HG03045 (cell line): ENCODE measurements around the gene YBX1.

Experiments
- ATAC-seq: cut with Tn5 transposase; IDR thresholded peaks from one replicate; pipeline ENCODE4 v1.9.1; 2021; ENCODE audit warnings: mild to moderate bottlenecking, moderate library complexity; ENCODE audit not compliant: unreplicated experiment

The YBX1 gene

GRCh38 chr1:42733415-42734200 is 51.4 kb downstream of the YBX1 start:
- ATAC-seq: no peak

- no peak for ATAC-seq
Measured at GRCh38 chr1:42734201-42735035, 52.2 kb downstream of the YBX1 start.

- no peak for ATAC-seq
Measured at GRCh38 chr1:42735056-42735455, 52.8 kb downstream of the YBX1 start.

GRCh38 chr1:42735477-42736105 is 53.4 kb downstream of the YBX1 start:
- no peak for ATAC-seq

- no peak for ATAC-seq
Measured at GRCh38 chr1:42736152-42736551, 53.9 kb downstream of the YBX1 start.

GRCh38 chr1:42736571-42737200 is 54.5 kb downstream of the YBX1 start:
- ATAC-seq: no peak

GRCh38 chr1:42737257-42737656 is 55.0 kb downstream of the YBX1 start:
- ATAC-seq: no peak

- no peak for ATAC-seq
Measured at GRCh38 chr1:42737986-42738677, 55.9 kb downstream of the YBX1 start.

- ATAC-seq: no peak
Measured at GRCh38 chr1:42738678-42739226, 56.5 kb downstream of the YBX1 start.

GRCh38 chr1:42739753-42740700 is 57.8 kb downstream of the YBX1 start, which contains the start of gene CLDN19:
TSS of gene CLDN19 (minus strand) at chr1:42740236. CDS start at chr1:42740063, 173 bp downstream.
- no peak for ATAC-seq

GRCh38 chr1:42740851-42741580 is 58.8 kb downstream of the YBX1 start:
- ATAC-seq: no peak

GRCh38 chr1:42741706-42742105 is 59.5 kb downstream of the YBX1 start:
- ATAC-seq: no peak

GRCh38 chr1:42742141-42742540 is 59.9 kb downstream of the YBX1 start:
- ATAC-seq: no peak

GRCh38 chr1:42742617-42743316 is 60.5 kb downstream of the YBX1 start:
- ATAC-seq: no peak

- no peak for ATAC-seq
Measured at GRCh38 chr1:42743317-42744147, 61.3 kb downstream of the YBX1 start.

- no peak for ATAC-seq
Measured at GRCh38 chr1:42744148-42744413, 61.9 kb downstream of the YBX1 start.

- ATAC-seq: no peak
Measured at GRCh38 chr1:42745851-42746250, 63.6 kb downstream of the YBX1 start.
